Activated T-helper 1 cell treated with Interleukin-2 at 50 U/mL for 16 hours (primary cell): ENCODE measurements around the gene ORAI1.
"Not testable (repeated sequence)": the region's sequence is repeated elsewhere in the genome, so short reads cannot be mapped to it uniquely, and the experiment has no call there.

Experiments
- DNase-seq: peaks from one replicate; pipeline ENCODE4 v3.0.0-alpha.2; 2020; ENCODE audit warnings: low read depth

ORAI1 gene

GRCh38 chr12:121626087-121626852 is at the start of gene ORAI1:
TSS of gene ORAI1 (plus strand) at chr12:121626530.
- peak; percentile 95 for DNase-seq

GRCh38 chr12:121576851-121577391 is 49.4 kb upstream of the ORAI1 start:
- no peak for DNase-seq

GRCh38 chr12:121577443-121578180 is 48.7 kb upstream of the ORAI1 start:
- DNase-seq, result no peak

GRCh38 chr12:121578230-121579189 is 47.8 kb upstream of the ORAI1 start:
- peak; percentile 8 for DNase-seq

GRCh38 chr12:121579190-121579791 is 47.0 kb upstream of the ORAI1 start:
- peak; percentile 18 for DNase-seq

GRCh38 chr12:121579981-121580868 is 46.1 kb upstream of the ORAI1 start:
- peak; percentile 65 for DNase-seq

GRCh38 chr12:121580959-121581685 is 45.2 kb upstream of the ORAI1 start, which contains the start of gene KDM2B:
TSS of gene KDM2B (minus strand) at chr12:121581023. CDS start at chr12:121580911, 112 bp downstream.
- DNase-seq, result no peak

GRCh38 chr12:121581686-121582429 is 44.5 kb upstream of the ORAI1 start:
- no peak for DNase-seq

GRCh38 chr12:121582583-121583333 is 43.6 kb upstream of the ORAI1 start:
- DNase-seq, result no peak

- DNase-seq, result not testable (repeated sequence)
Measured at GRCh38 chr12:121583334-121583661, 43.0 kb upstream of the ORAI1 start.

GRCh38 chr12:121584885-121585284 is 41.4 kb upstream of the ORAI1 start:
- DNase-seq, result not testable (repeated sequence)

- peak; percentile 50 for DNase-seq
Measured at GRCh38 chr12:121590476-121591143, 35.7 kb upstream of the ORAI1 start.

GRCh38 chr12:121592320-121592719 is 34.0 kb upstream of the ORAI1 start:
- DNase-seq, result no peak

- no peak for DNase-seq
Measured at GRCh38 chr12:121595520-121595919, 30.8 kb upstream of the ORAI1 start.

- DNase-seq, result no peak
Measured at GRCh38 chr12:121596526-121596925, 29.8 kb upstream of the ORAI1 start.

- no peak for DNase-seq
Measured at GRCh38 chr12:121600702-121601336, 25.5 kb upstream of the ORAI1 start.

GRCh38 chr12:121602766-121603165 is 23.6 kb upstream of the ORAI1 start:
- DNase-seq, result no peak
